Cardiac fibroblast (primary cell): ENCODE results near the gene PABPN1L.

Source experiments
- DNase-seq, 2 donors: peaks; one replicate each; pipeline versions ENCODE4 v3.0.0 to v3.0.0-alpha.2; 2010; ENCODE audit warnings: low read depth in 2 of 2
- H3K4me3 ChIP-seq, 2 donors: replicated peaks in 1 of 2; 1 replicate in 1 of 2; 2 replicates in 1 of 2; pipeline ENCODE4 v1.5.1; 2011; ENCODE audit warnings: low read depth in 2 of 2, low read length in 2 of 2, mild to moderate bottlenecking in 2 of 2, moderate library complexity in 1 of 2
- TF ChIP-seq, protein P1 (sequence below): IDR thresholded peaks from one replicate; pipeline ENCODE4 v1.5.1; 2011; ENCODE audit warnings: low read depth, mild to moderate bottlenecking, low read length, inconsistent platforms

PABPN1L gene, protein sequence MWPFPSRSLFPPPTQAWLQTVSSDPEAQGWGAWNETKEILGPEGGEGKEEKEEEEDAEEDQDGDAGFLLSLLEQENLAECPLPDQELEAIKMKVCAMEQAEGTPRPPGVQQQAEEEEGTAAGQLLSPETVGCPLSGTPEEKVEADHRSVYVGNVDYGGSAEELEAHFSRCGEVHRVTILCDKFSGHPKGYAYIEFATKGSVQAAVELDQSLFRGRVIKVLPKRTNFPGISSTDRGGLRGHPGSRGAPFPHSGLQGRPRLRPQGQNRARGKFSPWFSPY

DNA sequence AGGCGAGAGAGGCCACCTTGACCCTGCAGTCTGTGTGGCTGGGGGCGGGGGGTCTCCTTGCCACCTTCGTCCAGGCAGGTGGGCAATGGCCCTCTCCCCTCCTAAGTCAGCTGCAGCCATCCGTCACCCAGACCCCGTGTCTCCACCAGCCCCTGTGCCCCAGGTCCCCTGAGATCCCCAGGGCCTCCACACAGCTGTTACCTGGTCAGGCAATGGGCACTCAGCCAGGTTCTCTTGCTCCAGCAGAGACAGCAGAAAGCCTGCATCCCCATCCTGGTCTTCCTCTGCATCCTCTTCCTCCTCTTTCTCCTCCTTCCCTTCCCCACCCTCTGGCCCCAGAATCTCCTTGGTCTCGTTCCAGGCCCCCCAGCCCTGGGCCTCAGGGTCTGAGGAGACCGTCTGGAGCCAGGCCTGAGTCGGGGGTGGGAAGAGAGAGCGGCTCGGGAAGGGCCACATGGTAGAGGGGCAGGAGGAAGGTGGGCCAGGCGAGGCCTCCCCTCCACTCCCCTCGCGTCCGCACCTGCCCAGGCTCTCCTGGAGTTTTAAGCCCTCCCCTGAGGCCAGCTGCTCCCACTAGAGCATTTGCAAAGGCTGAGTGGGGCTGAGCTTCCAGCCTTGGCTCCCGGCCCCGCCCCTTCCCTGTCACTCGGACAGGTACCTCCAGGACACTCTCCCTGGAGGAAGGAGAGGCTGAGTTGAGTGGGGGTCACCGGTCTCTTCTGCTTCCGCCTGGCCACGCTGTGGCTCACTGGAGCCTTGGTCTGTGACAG is at the start of gene PABPN1L:
PABPN1L (minus strand) TSS at position 510 of the 770 bp plus-strand sequence; CDS start at position 456, 54 bp downstream.
- H3K4me3 ChIP-seq: no peak within 1 kb of the TSS
- DNase-seq: no peak
- TF ChIP-seq, protein P1, sequence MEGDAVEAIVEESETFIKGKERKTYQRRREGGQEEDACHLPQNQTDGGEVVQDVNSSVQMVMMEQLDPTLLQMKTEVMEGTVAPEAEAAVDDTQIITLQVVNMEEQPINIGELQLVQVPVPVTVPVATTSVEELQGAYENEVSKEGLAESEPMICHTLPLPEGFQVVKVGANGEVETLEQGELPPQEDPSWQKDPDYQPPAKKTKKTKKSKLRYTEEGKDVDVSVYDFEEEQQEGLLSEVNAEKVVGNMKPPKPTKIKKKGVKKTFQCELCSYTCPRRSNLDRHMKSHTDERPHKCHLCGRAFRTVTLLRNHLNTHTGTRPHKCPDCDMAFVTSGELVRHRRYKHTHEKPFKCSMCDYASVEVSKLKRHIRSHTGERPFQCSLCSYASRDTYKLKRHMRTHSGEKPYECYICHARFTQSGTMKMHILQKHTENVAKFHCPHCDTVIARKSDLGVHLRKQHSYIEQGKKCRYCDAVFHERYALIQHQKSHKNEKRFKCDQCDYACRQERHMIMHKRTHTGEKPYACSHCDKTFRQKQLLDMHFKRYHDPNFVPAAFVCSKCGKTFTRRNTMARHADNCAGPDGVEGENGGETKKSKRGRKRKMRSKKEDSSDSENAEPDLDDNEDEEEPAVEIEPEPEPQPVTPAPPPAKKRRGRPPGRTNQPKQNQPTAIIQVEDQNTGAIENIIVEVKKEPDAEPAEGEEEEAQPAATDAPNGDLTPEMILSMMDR: no peak

DNA sequence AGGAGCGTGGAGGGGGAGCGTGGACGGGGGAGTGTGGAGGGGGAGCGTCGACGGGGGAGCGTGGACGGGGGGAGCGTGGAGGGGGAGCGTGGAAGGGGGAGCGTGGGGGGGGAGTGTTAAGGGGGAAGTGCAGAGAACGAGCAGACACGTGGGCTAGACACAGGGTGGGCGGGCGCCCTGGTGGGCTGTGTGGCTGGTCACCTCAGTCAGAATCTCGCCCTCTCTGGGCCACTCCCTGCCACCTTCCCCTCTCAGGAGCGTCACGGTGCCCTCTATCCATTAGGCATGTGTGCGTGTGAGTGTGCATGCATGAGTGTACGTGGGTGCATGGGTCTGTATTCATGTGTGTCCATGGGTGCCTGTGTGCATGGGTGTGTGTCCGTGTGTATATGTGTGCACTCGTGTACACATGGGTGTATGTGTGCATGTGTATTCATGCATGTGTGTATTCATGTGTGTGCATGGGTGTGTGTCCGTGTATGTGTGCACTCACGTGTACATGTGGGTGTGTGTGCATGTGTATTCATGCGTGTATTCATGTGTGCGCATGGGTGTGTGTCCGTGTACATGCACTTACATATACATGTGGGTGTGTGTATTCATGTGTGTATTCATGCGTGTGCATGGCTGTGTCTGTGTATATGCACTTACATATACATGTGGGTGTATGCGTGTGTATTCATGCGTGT is 49.3 kb upstream of the PABPN1L start:
- TF ChIP-seq, protein P1: no peak
- no peak for DNase-seq
- no peak overlapping the region for H3K4me3 ChIP-seq

DNA sequence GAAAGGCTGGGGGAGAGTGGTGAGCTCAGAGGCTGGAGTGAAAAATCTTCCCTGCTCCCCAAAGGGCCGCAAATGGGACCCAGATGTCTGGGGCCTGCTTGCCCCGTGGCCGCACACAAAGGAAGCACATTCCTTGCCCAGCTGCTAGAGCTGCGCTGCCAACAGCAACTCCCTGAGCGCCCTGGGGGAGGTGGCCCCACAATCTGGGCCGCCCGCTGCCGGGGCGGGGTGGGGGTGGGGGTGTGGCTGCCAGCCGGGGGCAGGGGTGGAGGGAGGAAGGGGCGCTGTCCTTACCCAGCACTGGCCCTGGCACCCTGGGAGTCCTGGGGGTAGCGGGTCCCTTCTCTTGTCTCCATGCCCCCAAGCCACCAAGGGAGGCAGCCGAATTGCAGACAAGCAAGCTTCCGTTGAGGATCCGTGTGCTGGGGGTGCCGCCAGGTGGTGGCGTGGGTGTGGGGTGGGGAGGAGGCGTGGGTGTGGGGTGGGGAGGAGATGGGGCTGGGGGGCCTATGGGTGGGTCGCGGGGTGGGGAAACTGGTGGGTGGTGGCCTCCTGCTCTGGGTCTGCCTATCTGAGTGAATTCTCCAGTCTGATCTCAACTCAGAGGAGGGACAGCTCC is 48.4 kb upstream of the PABPN1L start:
- TF ChIP-seq, protein P1: no peak
- DNase-seq: peak; percentile 46 to 50

DNA sequence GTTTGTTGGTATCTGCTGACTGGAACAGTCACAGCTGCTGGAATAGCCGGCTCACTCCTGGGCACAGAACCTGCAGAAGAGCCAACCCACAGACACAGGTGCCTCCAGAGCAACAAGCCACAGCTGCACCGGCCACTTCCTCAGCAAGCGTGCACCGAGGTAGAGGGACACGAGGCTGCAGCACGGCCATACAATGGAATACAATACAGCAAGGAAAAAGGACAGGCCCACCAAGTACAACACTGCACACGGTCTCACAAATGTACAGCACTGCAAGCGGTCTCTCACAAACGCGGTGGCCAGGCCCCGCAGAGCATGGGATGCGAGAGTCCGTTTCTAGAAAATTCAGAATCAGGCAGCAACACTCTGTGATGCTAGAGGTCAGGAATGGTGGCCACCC is 47.4 kb upstream of the PABPN1L start:
- DNase-seq: no peak
- TF ChIP-seq, protein P1: no peak
- no peak overlapping the region for H3K4me3 ChIP-seq

More for the DNA sequence above, 48.4 kb upstream of the PABPN1L start:
- H3K4me3 ChIP-seq: no peak overlapping the region

DNA sequence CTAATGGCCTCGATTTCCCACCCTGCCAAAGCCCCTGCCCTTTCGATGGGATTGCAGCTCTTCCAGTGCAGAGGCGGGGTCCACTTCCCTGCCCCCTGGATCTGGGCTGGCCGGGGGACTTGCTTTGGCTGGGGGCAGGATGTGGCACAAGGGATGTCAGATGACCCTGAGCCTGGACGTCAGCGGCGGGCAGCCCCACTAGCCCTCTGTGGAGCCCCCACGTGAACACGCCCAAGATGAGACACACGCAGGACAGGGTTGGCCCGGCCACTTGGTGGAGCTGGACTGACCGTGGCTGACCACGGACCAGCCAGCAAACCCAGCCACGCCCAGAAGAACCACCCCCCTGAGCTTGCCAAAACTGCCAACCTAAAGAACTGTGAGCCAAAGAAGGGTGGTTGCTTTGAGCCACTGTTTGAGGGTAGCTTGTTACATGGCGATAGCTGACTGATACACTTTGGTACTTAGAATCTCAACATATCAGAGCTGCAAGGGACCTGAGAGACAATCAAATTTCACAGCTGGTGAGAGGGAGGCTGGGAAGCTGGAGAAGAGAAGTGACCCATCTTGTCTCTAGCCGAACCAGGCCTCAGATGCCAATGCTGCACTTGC is 46.6 kb upstream of the PABPN1L start:
- no peak overlapping the region for H3K4me3 ChIP-seq
- no peak for DNase-seq
- TF ChIP-seq, protein P1: no peak

DNA sequence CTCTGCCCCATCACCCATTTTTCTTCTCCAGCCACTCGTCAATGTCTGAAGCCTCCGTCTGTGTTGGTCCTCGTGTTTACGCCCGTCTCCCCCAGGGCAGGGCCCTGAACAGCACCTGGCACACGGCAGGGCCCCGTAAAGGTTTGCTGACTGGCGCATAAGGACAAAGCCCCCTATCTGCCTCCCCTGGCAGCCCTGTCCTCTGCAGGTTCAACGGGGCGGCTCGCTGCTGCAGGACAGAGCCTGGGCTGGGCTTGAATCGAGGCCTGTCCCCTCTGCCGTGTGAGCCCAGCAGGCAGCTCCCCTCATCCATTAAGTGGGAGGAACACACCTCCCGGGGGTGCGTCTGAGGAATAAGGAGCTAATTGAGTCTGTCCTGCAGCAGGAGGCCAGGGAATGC is 46.1 kb upstream of the PABPN1L start:
- DNase-seq: no peak
- TF ChIP-seq, protein P1: no peak
- no peak overlapping the region for H3K4me3 ChIP-seq
